ENCODE results near the gene BCL6B.

GRCh38 chr17:7020894-7021664 is 1.8 kb upstream of the BCL6B start:
- no peak for TF ChIP-seq NFATC4 (CRISPR knock-in tag; IDR thresholded peaks at IDR 0.05)
- no peak for TF ChIP-seq CTCF (IDR thresholded peaks at IDR 0.05)
- TF ChIP-seq FOXJ3 (CRISPR knock-in tag; IDR thresholded peaks at IDR 0.05; ENCODE audit: borderline replicate concordance) = no peak
- TF ChIP-seq ZBTB43 (CRISPR knock-in tag; IDR thresholded peaks at IDR 0.05) = no peak
- TF ChIP-seq E2F1 (CRISPR knock-in tag; IDR thresholded peaks at IDR 0.05) = no peak
- TF ChIP-seq ZNF121 (CRISPR knock-in tag; IDR thresholded peaks at IDR 0.05) = no peak
- TF ChIP-seq MAX (CRISPR knock-in tag; IDR thresholded peaks at IDR 0.05) = no peak
- no peak for TF ChIP-seq RELA (CRISPR knock-in tag; IDR thresholded peaks at IDR 0.05; ENCODE audit: borderline replicate concordance)
- no peak for TF ChIP-seq KAT7 (CRISPR knock-in tag; IDR thresholded peaks at IDR 0.05; ENCODE audit: borderline replicate concordance)
- TF ChIP-seq SOX15 (CRISPR knock-in tag; IDR thresholded peaks at IDR 0.05) = no peak
- TF ChIP-seq FOXP4 (CRISPR knock-in tag; IDR thresholded peaks at IDR 0.05) = no peak

All from WTC11 (cell line).